Measurements from ENCODE around the gene MYCN. TPM values are rescaled to one million over a fixed set of nuclear protein-coding genes. Genes with fewer than 3 reads are reported as not detected.

The MYCN gene
- total RNA-seq, 6 experiments from 2014 or later, result 0.07 to 0.35 (median 0.23) TPM; not detected in 2

- no peaks in the 10 kb centered on the region for H3K9me3 ChIP-seq
- H3K4me1 ChIP-seq, result peaks cover 0 to 31% (median 14%) of the 10 kb centered on the region in 4 donors
- no peak overlapping the region for H3K27ac ChIP-seq
- intact Hi-C loops (cut with DNase I), result loop anchor here in 1 of 2 donors (5.0 to 10.0 kb wide), 2 partner anchors 305 to 563 kb away; no protein-coding TSS in a partner anchor
- TF ChIP-seq POLR2A (IDR thresholded peaks at IDR 0.05) (no peak), CTCF (IDR thresholded peaks at IDR 0.05) (no peak)
- peak; percentile 14 to 40 (median 26) for ATAC-seq
- peak in 1 of 3 donors; percentile 49 for DNase-seq
- H3K4me3 ChIP-seq, result peak overlapping the region; percentile 23 to 44 (median 43)
- H3K27me3 ChIP-seq, result peaks cover 0 to 5% of the 10 kb centered on the region in 2 donors
- H3K36me3 ChIP-seq, result no peaks in the 10 kb centered on the region
- WGBS (ENCODE audit: insufficient coverage, low coverage, low lambda C conversion rate, missing lambda C conversion rate), result 0% methylated on average over 8 of the region's 98 CpGs
Observed at GRCh38 chr2:15941871-15942710, 1.7 kb downstream of the MYCN start.

DNA sequence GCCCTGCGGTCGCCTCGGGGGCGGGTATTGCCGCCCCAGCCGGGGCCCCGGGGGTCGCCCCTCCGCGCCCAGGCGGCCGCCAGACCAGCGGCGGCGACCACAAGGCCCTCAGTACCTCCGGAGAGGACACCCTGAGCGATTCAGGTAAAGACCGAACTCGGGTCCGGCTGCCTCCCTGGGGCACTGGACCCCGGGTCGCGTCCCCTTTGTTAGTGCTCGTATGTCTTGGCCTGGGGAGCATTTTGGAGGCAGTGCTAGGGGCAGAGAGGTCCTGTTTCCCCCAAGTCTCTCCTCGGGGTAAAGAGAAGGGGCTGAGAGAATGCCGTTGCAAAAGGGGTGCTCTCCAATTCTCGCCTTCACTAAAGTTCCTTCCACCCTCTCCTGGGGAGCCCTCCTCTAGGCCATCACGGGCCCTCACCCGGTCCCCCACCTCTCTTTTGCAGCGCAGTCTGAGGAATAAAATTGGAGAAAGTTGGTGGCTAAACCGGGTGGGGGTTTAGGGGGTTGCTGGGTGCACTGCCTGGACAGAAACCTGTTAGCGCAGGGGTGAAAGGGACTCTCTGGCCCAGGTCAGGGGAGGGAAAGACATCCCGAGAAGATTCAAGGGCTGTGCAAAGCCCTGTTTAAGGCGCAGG, 2.5 kb downstream of the MYCN start:
- H3K4me3 ChIP-seq, result peak overlapping the region in 1 of 3 donors; percentile 43
- peaks cover 0 to 31% (median 14%) of the 10 kb centered on the region in 4 donors for H3K4me1 ChIP-seq
- WGBS (ENCODE audit: insufficient coverage, low coverage, low lambda C conversion rate, missing lambda C conversion rate), result 23% methylated on average over 9 of the region's 34 CpGs
- DNase-seq (no peak), ATAC-seq (no peak)
- no peak overlapping the region for H3K27ac ChIP-seq
- H3K27me3 ChIP-seq, result peaks cover 0 to 5% of the 10 kb centered on the region in 2 donors
- H3K36me3 ChIP-seq, result no peaks in the 10 kb centered on the region
- intact Hi-C loops (cut with DNase I), result loop anchor here in 1 of 2 donors (5.0 to 10.0 kb wide), 2 partner anchors 306 to 562 kb away; no protein-coding TSS in a partner anchor
- no peak for TF ChIP-seq CTCF (IDR thresholded peaks at IDR 0.05)
- no peak for TF ChIP-seq POLR2A (IDR thresholded peaks at IDR 0.05)
- H3K9me3 ChIP-seq, result no peaks in the 10 kb centered on the region

GRCh38 chr2:15943378-15944280, 3.3 kb downstream of the MYCN start:
- TF ChIP-seq POLR2A (IDR thresholded peaks at IDR 0.05) (no peak), CTCF (IDR thresholded peaks at IDR 0.05) (peak in 2 of 4 donors; percentile 14 to 19)
- Histone ChIP-seq H3K36me3 (no peaks in the 10 kb centered on the region), H3K27ac (no peak overlapping the region), H3K4me3 (no peak overlapping the region), H3K4me1 (peaks cover 0 to 31% (median 14%) of the 10 kb centered on the region in 4 donors), H3K27me3 (peaks cover 0 to 5% of the 10 kb centered on the region in 2 donors), H3K9me3 (no peaks in the 10 kb centered on the region)
- DNase-seq (no peak), ATAC-seq (peak in 3 of 4 donors; percentile 3 to 11 (median 9))
- intact Hi-C loops (cut with DNase I), result loop anchor here in 1 of 2 donors (5.0 to 10.0 kb wide), 2 partner anchors 306 to 561 kb away; no protein-coding TSS in a partner anchor
- 23% methylated on average over 11 of the region's 12 CpGs for WGBS (ENCODE audit: insufficient coverage, low coverage, low lambda C conversion rate, missing lambda C conversion rate)
